HL-60 (cell line): ENCODE results near the gene ZBP1.

Source experiments
- DNase-seq, 2 experiments: peaks; one replicate each; pipeline ENCODE4 v3.0.0-alpha.2; 2010 to 2020; ENCODE audit warnings: low read depth in 1 of 2, low spot score in 1 of 2
- H3K27ac ChIP-seq: fragments of 250-450 bp; sonication (Bioruptor Pico); replicated peaks from 2 replicates; pipeline ENCODE4 v1.5.1; 2020; ENCODE audit warnings: mild to moderate bottlenecking, moderate library complexity
- H3K27me3 ChIP-seq: fragments of 250-450 bp; sonication (Bioruptor Pico); 2 replicates; pipeline ENCODE4 v1.5.1; 2021; ENCODE audit warnings: mild to moderate bottlenecking, moderate library complexity; ENCODE audit not compliant: insufficient read depth, poor library complexity, severe bottlenecking
- H3K4me3 ChIP-seq: replicated peaks from 2 replicates; pipeline ENCODE4 v1.5.1; 2011; ENCODE audit warnings: mild to moderate bottlenecking, control low read depth, low read length; ENCODE audit not compliant: insufficient read depth
- CTCF ChIP-seq: IDR thresholded peaks from one replicate; pipeline ENCODE4 v1.5.1; 2011; ENCODE audit warnings: low read length, control low read depth, inconsistent platforms; ENCODE audit not compliant: insufficient read depth
- GABPA ChIP-seq: IDR thresholded peaks from 2 replicates; pipeline ENCODE4 v1.6.1; 2012; ENCODE audit warnings: low read depth
- POLR2AphosphoS5 ChIP-seq: IDR thresholded peaks from 2 replicates; pipeline ENCODE4 v1.6.1; 2012; ENCODE audit warnings: low read depth
- REST ChIP-seq: IDR thresholded peaks from 2 replicates; pipeline ENCODE4 v1.6.1; 2012; ENCODE audit warnings: low read depth; ENCODE audit not compliant: insufficient replicate concordance
- SPI1 ChIP-seq: IDR thresholded peaks from 2 replicates; pipeline ENCODE4 v1.6.1; 2012; ENCODE audit warnings: low read depth, mild to moderate bottlenecking, borderline replicate concordance

ZBP1 gene

GRCh38 chr20:57618764-57619050 is 1.5 kb downstream of the ZBP1 start:
- H3K4me3 ChIP-seq = no peak overlapping the region
- DNase-seq = no peak
- no peak overlapping the region for H3K27ac ChIP-seq
- TF ChIP-seq POLR2AphosphoS5 (no peak), CTCF (no peak), SPI1 (no peak), REST (no peak), GABPA (no peak)
- no peaks in the 10 kb centered on the region for H3K27me3 ChIP-seq

- Histone ChIP-seq H3K27ac (no peak overlapping the region), H3K4me3 (no peak overlapping the region), H3K27me3 (no peaks in the 10 kb centered on the region)
- peak in 1 of 2 experiments; percentile 17 for DNase-seq
- TF ChIP-seq SPI1 (no peak), REST (no peak), GABPA (no peak), POLR2AphosphoS5 (no peak), CTCF (no peak)
Observed at GRCh38 chr20:57618091-57618763, 2.0 kb downstream of the ZBP1 start.

- TF ChIP-seq POLR2AphosphoS5 = no peak
- TF ChIP-seq REST = no peak
- TF ChIP-seq CTCF = no peak
- no peak for TF ChIP-seq SPI1
- no peak for TF ChIP-seq GABPA
- no peak overlapping the region for H3K27ac ChIP-seq
- no peak overlapping the region for H3K4me3 ChIP-seq
- no peak for DNase-seq
- no peaks in the 10 kb centered on the region for H3K27me3 ChIP-seq
Observed at GRCh38 chr20:57617079-57617795, 3.0 kb downstream of the ZBP1 start.
